ENCODE data around the gene EFNA5. TPM values are rescaled to one million over a fixed set of nuclear protein-coding genes. Genes with fewer than 3 reads are reported as not detected.

EFNA5 gene
- polyA plus RNA-seq, 1 donor from 2014 or later = 4.2 TPM

DNA sequence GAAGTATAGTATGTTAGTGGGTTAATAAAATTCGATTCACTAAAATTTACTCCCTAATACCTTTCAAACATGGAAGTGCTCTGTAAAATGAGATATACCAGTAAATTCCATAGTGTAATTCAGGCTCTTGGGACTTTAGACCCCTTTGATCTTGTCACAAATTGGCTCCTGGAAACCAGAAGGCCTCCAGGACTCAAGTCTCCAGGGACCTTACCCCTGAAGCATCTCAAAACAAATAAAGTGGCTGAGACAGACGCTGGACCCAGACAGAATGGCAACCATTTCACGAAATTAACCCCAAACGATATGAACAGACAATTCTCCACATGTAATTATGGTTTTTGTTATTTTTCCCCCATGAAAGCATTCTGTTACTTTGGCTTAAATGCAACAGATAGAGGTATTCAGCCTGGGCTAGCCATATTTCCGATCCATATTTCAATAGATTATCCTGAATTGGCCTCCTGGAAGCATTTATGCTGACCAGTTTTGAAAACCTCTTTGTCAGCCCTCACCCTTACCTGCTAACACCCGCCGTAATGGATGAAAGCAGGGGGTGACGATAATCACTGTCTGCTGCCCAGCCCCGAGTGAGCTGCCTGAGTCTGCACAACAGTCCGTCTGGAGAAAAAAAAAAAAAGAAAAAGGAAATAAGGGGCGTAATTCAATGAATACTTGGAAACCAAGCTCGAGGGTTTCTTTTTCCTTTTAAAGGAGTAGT lies 34.1 kb upstream of the EFNA5 start:
- Histone ChIP-seq H3K27ac (ENCODE audit: low read length) (no peak overlapping the region), H4K20me1 (ENCODE audit: insufficient read depth) (no peaks in the 10 kb centered on the region), H3K79me2 (replicated peaks; ENCODE audit: insufficient read depth, low read length) (no peaks in the 10 kb centered on the region), H3K4me2 (ENCODE audit: low read length) (peak overlapping the region; percentile 24), H3K27me3 (ENCODE audit: insufficient read depth, low read depth, low read length) (no peaks in the 10 kb centered on the region), H2AFZ (ENCODE audit: low read depth, low read length) (no peak overlapping the region), H3K4me3 (ENCODE audit: low read length) (peak overlapping the region; percentile 10), H3K9ac (ENCODE audit: low read length) (no peak overlapping the region), H3K9me2 (ENCODE audit: insufficient read depth, low read length) (no peaks in the 10 kb centered on the region), H3K9me3 (ENCODE audit: low read length) (no peaks in the 10 kb centered on the region), H3K36me3 (ENCODE audit: insufficient read depth, low read length) (no peaks in the 10 kb centered on the region), H3F3A (ENCODE audit: insufficient read depth, low read length, poor library complexity, severe bottlenecking) (peaks cover 2% of the 10 kb centered on the region)
- TF ChIP-seq POLR2AphosphoS5 (IDR thresholded peaks at IDR 0.05) = peak; percentile 34
- no peak for TF ChIP-seq RAD21 (conservative IDR thresholded peaks at IDR 0.05)

DNA sequence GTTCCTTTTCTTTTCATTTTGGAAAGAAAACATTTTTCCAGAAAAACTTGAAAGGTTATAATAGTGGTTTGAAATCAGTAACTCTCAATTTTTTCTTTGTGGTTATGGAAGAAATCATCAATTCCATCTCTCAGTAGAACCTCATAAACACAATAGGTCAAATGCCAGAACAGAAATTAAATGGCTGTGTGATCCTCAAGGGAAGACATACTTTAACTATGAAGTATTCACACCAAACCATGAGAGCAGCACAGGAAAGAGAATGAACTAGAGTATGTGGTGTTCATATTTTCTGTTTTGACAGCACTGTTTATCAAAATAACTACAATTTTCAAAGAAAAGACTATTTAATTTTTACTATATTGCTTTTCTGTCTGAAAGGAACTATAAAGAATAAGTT lies 29.7 kb upstream of the EFNA5 start:
- no peaks in the 10 kb centered on the region for H3F3A ChIP-seq (ENCODE audit: insufficient read depth, low read length, poor library complexity, severe bottlenecking)
- no peak overlapping the region for H3K9ac ChIP-seq (ENCODE audit: low read length)
- TF ChIP-seq POLR2AphosphoS5 (IDR thresholded peaks at IDR 0.05) (no peak), TAF1 (IDR thresholded peaks at IDR 0.05; ENCODE audit: low read depth) (no peak), MXI1 (conservative IDR thresholded peaks at IDR 0.05; ENCODE audit: poor library complexity, severe bottlenecking) (no peak), EP300 (conservative IDR thresholded peaks at IDR 0.05; ENCODE audit: poor library complexity, severe bottlenecking) (no peak), EZH2 (IDR thresholded peaks at IDR 0.05; ENCODE audit: borderline replicate concordance, insufficient read depth, low read length, poor library complexity, severe bottlenecking) (no peak), SMC3 (conservative IDR thresholded peaks at IDR 0.05; ENCODE audit: poor library complexity) (no peak)
- TF ChIP-seq, protein P1, sequence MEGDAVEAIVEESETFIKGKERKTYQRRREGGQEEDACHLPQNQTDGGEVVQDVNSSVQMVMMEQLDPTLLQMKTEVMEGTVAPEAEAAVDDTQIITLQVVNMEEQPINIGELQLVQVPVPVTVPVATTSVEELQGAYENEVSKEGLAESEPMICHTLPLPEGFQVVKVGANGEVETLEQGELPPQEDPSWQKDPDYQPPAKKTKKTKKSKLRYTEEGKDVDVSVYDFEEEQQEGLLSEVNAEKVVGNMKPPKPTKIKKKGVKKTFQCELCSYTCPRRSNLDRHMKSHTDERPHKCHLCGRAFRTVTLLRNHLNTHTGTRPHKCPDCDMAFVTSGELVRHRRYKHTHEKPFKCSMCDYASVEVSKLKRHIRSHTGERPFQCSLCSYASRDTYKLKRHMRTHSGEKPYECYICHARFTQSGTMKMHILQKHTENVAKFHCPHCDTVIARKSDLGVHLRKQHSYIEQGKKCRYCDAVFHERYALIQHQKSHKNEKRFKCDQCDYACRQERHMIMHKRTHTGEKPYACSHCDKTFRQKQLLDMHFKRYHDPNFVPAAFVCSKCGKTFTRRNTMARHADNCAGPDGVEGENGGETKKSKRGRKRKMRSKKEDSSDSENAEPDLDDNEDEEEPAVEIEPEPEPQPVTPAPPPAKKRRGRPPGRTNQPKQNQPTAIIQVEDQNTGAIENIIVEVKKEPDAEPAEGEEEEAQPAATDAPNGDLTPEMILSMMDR (IDR thresholded peaks at IDR 0.05; ENCODE audit: poor library complexity, severe bottlenecking) = no peak
- TF ChIP-seq, protein P2, sequence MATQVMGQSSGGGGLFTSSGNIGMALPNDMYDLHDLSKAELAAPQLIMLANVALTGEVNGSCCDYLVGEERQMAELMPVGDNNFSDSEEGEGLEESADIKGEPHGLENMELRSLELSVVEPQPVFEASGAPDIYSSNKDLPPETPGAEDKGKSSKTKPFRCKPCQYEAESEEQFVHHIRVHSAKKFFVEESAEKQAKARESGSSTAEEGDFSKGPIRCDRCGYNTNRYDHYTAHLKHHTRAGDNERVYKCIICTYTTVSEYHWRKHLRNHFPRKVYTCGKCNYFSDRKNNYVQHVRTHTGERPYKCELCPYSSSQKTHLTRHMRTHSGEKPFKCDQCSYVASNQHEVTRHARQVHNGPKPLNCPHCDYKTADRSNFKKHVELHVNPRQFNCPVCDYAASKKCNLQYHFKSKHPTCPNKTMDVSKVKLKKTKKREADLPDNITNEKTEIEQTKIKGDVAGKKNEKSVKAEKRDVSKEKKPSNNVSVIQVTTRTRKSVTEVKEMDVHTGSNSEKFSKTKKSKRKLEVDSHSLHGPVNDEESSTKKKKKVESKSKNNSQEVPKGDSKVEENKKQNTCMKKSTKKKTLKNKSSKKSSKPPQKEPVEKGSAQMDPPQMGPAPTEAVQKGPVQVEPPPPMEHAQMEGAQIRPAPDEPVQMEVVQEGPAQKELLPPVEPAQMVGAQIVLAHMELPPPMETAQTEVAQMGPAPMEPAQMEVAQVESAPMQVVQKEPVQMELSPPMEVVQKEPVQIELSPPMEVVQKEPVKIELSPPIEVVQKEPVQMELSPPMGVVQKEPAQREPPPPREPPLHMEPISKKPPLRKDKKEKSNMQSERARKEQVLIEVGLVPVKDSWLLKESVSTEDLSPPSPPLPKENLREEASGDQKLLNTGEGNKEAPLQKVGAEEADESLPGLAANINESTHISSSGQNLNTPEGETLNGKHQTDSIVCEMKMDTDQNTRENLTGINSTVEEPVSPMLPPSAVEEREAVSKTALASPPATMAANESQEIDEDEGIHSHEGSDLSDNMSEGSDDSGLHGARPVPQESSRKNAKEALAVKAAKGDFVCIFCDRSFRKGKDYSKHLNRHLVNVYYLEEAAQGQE (IDR thresholded peaks at IDR 0.05; ENCODE audit: borderline replicate concordance) = no peak
- no peaks in the 10 kb centered on the region for H3K9me3 ChIP-seq (ENCODE audit: low read length)
- H3K79me2 ChIP-seq (replicated peaks; ENCODE audit: insufficient read depth, low read length) = no peaks in the 10 kb centered on the region
- no peaks in the 10 kb centered on the region for H3K27me3 ChIP-seq (ENCODE audit: insufficient read depth, low read depth, low read length)
- H3K27ac ChIP-seq (ENCODE audit: low read length) = no peak overlapping the region
- no peaks in the 10 kb centered on the region for H3K9me2 ChIP-seq (ENCODE audit: insufficient read depth, low read length)
- no peaks in the 10 kb centered on the region for H4K20me1 ChIP-seq (ENCODE audit: insufficient read depth)
- H3K4me2 ChIP-seq (ENCODE audit: low read length) = no peak overlapping the region
- H3K36me3 ChIP-seq (ENCODE audit: insufficient read depth, low read length) = no peaks in the 10 kb centered on the region
- H3K4me3 ChIP-seq (ENCODE audit: low read length) = no peak overlapping the region
- H2AFZ ChIP-seq (ENCODE audit: low read depth, low read length) = no peak overlapping the region

Measured in neural cell (in vitro differentiated cells).